ENCODE data around the gene DNAJB8. TPM values are rescaled to one million over a fixed set of nuclear protein-coding genes. Genes with fewer than 3 reads are reported as not detected.

The DNAJB8 gene
- polyA plus RNA-seq (2014; cell fraction: cytosol; rRNA removed), result not detected in 2 replicates
- not detected in 2 replicates for polyA plus RNA-seq (2014; cell fraction: nucleus; rRNA removed)

DNA sequence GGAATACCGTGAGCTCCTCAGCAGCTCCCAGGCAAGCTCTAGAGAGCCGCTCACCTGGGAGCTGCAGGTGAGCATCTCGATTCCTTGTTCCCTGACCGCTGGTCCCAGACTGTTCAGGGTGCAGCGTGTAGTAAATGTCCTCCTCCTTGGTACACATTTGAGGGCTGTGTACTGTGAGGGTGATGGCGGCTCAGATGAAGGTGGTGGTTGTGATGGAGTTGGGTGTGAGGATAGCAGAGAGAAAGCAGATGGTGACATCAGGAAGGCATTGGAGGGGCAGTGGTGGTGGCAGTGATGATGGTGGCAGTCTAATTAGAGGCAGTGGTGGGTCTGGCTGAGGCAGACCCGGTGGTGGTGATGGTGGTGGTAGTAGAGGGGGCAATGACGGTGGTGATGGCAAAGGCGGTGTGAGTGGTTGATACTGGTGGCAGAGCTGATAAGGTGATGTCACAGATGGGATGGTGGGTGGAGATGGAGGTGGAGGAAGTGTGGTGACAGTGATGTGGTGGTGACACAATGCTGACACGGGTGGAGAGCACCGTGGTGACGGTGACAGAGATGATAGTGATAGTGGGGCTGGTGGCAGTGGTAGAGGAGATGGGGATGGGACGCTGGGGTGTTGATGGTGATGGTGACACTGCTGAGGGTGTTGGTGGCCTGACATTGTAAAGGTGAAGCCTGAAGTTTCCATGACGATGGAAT lies at the start of gene DNAJB8:
Gene DNAJB8, minus strand, starts transcription at position 51 of the 702 bp plus-strand sequence. CDS start 3,645 bp downstream, outside the sequence.
- DNase-seq (ENCODE audit: low spot score), result no peak

DNA sequence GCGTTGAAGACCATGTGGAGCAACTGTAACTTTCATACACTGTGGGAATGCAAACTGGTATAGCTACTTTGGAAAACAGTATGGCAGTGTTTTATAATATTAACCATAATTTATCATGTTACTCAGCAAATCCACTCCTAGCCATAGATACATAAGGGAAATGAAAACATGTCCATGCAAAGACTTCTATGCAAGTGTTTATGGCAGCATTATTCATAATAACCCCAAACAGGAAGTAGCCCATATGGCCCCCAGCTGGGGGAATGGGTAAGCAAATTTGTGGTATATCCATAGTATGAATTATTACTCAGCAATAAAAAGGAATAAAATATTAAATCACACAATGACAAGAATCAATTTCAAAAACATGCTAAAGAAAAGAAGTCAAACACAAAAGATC lies 49.3 kb upstream of the DNAJB8 start:
- DNase-seq (ENCODE audit: low spot score), result no peak

DNA sequence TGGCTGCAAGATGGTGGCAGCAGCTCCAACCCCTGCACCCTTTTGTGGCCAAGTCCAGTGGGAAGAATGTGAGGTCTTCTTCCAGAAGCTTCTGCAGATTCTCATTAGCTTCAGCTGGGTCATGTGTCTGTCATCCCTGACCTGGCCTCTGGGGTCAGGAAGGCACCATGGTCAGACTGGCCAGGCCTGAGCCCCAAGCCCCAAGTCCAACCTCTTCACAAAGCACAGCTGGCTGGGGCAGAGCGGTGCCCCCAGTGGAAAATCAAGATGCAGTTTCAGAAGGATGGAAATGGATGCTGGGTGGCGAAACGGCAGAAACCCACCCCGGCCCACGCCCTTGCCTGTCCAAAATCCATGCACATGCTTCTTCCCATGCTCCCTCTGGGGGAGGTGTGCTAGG lies 42.2 kb upstream of the DNAJB8 start:
- no peak for DNase-seq (ENCODE audit: low spot score)

DNA sequence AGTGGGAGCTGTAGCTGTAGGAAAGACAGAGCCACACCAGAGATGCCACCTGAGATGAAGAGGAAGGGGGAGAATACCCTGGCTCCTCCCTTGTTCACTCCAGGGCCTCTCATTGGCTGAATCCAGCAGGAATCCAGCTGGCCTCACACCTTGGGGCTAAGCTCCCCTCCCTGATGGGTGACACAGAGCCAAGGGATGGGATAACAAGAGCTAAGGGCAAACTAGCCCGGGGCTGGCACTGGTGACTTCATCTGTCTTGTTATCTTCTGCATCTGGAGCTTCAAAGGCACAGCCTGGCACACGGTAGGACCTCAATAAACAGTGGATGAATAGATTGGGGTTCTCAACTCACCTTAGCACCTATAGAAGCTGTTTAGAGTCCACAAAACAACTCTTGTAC lies 40.1 kb upstream of the DNAJB8 start:
- no peak for DNase-seq (ENCODE audit: low spot score)

DNA sequence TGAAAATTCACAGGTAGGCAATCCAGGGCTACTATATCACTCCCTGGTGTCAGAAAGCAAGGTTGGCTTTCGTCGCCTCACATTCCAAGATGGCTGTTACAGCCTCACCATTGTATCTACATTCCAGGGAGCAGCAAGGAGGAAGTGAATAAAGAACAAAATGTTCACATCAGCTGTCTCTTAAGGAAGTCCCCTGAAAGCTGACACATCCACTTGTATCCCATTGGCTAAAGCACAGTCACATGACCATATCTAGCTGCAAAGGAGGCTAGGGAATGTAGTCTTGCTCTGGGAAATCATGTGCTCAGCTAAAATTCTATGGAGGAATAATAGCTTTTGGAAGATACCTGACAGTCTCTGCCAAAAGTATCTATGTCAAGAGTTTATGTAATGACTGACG lies 39.1 kb upstream of the DNAJB8 start:
- no peak for DNase-seq (ENCODE audit: low spot score)

DNA sequence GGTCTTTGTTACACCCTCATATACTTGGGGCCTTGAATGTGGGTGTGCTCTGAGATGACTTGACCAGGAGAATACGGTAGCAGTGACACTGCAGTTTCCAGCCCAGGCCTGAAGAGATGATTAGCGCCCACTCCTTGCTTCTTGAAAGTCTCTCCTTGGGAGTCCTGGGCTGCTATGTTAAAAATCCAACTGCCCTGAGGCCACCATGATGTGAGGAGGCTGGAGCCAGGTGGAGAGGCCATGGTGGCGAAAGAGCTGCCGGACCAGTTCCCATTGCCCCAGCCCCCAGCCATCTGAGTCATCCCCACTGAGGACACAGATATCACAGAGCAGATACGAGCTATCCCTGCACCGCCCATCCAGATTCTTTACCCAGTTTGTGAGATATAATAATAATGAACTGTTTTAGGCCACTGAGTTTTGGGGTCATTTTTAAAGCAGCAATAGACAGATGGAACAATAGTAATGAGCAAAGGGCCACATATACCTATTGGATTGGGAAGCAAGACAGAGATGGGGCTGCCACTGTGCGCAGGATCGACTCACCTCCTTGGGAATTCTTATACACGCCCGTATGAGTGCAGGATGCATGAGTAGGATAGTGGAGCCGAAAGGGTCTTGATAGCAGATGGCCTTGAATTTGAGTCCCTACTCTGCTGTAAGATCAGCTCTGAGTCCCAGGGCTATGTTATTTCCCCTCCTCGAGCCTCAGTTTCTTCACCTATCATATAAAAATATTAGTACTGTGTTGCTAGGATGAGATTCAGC lies 38.5 kb upstream of the DNAJB8 start:
- DNase-seq (ENCODE audit: low spot score), result no peak

DNA sequence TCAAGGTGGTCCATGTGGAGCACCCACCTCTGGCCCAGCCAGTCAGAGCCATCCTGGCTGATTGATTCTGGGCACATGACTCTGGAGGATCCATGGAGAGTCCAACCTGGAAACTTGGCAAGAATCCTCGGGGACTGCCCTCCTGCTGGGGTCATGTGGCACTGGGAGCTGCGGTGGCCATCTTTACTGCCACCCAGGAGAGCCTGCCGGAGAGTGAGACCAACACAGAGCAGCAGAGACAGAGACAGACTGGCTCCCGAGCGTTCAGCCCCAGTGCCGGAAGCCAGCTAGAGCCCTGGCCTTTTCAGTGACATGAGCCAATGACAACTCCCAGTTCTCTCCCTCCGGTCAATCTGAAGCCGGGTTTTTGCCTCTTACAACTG lies 37.8 kb upstream of the DNAJB8 start:
- no peak for DNase-seq (ENCODE audit: low spot score)

DNA sequence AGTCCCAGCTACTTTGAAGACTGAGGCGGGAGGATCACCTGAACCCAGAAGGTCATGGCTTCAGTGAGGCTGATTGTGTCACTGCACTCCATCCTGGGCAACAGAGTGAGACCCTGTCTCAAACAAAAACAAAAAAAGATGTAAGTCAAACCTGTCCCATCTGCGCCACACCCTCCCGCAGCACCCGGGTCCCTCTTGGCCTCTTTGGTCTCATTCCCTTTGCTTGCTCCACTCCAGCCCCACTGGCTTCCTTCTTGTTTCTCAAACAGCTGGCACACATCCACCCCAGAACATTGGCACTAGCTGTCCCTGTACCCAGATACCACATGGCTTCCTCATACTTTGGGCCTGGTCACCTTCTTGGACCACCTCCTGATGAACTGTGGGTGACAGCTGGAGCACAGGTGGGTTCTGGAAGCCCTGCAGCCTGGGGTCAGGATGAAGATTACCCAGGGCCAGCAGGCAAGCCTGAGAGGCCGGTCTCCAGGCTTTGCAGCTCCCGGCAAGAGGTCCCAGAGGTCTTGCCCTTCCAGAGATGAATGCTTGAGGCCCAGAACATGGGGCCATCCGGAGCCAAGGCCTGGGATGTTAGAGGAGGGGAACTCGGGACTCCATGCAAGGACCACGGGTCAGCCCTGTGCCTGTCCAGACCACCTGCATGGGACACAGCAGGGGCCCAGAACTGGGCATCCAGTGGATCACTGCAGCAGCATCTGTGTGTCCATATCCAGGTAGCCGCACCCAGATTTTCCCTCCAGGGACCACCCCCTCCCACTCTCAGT lies 37.3 kb upstream of the DNAJB8 start:
- no peak for DNase-seq (ENCODE audit: low spot score)

DNA sequence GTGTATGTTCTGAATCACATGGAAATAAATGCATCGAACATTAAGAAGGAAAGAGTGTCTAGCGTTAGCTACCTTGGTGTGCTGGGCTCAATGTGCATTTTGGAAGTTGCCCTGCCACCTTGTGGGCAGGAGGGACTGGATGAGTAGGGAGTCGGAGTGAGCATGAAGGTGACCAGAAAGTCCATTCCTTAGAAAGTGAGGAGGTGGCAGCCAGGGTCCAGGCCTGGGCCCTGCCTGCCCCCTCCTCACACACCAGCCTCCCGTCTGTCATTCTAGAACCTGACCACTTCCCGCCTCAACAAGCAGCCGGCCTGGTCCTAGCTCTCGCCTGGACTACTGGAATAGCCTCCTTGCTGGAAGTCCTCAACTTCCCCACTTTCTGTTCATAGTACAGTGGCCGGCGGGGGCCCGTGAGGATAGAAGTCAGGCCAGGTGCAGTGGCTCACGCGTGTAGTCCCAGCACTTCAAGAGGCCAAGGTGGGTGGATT lies 36.5 kb upstream of the DNAJB8 start:
- DNase-seq (ENCODE audit: low spot score), result no peak

DNA sequence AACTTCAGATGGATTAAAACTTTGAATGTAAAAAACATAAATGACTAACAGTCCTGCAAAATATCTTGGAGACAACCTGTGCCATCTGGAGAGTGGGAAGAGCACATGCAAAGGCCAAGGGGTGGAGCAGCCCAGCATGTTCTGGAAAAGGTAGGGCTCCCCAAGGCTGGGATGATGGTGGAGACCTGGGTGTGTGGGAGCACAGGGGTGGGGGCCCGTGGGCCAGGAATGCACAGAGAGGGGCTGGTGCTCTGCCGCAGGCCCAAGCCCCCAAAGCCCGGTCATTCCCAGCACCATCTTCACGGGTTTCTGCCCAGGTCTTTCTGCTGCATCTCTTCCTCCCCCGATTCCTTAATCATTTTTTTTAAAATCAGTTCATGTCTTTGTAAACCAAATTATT lies 36.0 kb upstream of the DNAJB8 start:
- no peak for DNase-seq (ENCODE audit: low spot score)

DNA sequence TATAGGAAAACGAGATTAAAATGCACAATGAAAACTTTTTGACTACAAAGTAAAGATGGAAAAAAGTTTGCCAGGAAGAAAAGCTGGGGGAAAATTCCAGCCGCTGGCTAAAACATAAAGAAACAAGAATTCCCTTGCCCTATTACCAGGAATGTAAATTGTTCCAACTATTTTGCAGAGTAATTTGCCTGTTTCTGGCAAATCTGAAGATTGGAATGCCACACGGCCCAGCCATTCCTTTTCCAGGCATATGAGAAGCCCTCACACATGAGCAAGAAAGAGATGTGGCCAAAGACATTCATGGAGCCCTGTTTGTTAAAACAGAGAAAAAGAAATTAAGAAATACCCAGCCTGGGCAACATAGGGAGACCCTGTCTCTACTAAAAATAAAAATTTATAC lies 34.7 kb upstream of the DNAJB8 start:
- DNase-seq (ENCODE audit: low spot score), result no peak

DNA sequence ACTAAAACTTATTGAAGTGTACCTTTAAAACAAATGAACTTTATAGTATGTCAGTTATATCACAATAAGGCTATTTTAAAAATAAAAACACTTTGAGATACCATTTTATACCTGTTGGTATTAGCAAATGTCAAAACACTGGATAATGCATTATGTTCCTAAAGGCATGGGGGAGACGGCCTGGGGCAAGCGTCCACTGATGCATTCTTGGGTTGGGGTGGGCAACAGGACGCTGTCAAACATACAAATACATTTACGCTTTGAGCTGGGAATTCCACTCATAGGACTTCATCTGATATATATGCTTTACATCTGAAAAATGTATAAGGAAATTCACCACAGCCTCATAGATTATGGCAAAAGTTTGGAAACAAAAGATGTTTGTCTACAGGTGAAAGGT lies 33.9 kb upstream of the DNAJB8 start:
- no peak for DNase-seq (ENCODE audit: low spot score)

DNA sequence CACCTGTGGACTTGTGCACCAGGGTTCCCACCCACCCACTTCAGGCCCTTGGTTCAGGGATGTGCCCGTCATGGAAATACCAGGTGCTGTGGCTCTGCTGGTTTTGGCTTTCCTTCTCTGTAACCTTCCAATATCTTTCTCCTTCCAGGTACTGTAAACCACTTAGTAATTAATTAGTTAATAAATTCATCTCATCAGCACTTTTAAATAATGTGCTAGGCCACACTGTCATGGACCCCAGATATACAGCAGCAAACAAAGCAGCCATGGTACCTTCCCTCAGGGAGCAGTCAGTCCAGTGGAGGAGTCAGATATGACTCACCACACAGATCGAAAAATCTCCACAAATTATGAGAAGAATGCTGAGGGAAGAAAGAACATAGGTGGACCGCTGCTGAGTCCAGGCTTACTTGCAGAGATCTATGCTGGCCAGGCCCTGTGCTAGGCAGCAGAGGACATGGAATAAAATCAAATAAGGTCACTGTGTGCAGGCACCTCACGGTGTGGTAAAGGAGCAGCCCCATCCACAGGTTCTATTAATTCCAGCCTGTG lies 33.1 kb upstream of the DNAJB8 start:
- DNase-seq (ENCODE audit: low spot score), result no peak

DNA sequence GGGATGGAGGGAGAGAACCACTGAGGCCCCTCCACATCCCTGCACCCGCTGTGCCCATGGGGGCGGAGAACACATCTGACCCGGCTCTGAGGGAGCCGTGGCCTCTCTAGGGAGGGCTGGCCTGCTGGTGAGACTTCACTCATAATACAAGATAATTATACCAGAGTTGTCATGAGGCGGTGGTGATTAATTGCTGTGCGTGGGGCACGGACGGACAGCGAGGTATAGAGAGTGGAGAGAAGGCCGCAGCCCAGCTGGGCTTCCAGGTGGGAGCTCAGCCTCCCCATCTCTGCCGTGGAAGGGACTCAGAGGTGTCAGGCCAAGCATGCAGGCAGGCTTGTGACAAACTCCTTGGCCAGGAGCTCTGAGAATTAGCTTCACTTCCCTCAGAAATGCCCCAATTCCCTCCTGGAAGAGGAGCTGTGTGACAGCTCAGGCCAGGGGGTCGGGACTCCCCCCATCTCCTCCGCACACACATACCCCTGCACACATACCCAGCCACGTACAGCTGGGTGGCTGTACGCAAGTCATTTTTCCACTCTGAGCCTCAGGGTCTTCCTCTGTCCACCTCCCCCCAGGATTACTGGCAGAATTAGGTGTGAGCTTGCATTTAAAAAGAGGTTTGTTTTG lies 32.3 kb upstream of the DNAJB8 start:
- DNase-seq (ENCODE audit: low spot score), result peak; percentile 2

DNA sequence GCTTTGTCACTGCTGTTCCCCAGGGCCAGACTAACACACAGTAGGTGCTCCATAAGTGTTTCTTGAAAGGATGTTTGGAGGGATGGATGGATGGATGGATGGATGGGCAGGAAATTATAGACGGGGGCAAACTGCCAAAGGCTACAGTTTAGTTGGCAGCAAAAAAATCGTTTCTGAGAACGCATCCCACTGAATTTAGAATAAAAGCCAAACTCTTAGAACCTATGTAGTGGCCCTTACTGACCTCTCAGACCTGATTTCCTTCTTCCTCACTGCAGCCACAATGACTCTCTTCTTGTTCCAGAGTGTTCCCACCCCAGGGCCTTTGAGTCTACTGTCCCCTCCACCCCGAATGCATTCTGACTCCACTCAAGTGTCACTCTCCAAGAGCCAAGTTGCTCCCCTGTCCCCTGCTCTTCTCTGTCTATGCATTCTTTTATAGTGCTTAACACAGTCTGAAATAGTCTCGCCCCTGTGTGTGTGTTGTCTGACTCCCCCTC lies 31.5 kb upstream of the DNAJB8 start:
- DNase-seq (ENCODE audit: low spot score), result peak; percentile 11

DNA sequence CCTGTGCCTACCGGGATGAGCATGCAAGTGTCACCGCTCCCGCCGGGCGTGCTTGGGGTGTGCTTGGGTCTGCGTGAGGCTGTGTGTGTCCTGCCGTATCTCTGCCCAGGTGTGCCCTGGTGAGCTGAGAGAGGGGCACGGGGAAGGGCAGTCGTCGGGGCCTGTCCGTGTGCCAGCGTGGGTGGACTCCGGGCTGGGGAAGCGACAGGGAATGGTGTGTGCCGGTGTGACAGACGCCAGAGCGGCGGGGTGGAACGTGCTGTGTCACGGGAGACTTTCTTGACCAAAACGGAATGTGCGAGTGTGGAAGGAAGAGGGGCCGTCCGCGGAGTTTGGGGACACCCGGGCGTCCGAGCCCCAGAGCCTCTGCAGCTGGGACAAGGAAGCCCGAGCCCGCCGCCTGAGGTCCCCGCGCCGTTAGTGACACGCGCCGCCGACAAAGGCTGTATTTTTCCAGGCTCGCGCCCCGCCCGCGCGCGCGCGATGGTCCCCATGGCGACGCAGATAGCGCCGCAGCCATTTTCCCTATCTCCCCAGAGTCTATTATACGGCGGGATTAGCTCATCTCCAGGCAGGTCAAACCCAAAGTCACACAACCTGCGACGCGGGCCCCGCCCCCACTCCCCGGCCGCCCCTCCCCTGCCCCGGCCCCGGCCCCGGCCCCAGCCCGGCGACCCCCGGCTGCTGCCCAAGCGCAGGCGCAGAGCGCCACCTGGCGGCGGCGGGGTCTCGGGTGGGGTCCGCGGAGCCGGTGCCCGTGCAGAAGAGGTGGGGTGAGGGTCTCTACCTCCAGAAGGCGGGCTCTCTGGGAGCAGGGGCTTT lies 30.8 kb upstream of the DNAJB8 start:
- peak; percentile 95 for DNase-seq (ENCODE audit: low spot score)

DNA sequence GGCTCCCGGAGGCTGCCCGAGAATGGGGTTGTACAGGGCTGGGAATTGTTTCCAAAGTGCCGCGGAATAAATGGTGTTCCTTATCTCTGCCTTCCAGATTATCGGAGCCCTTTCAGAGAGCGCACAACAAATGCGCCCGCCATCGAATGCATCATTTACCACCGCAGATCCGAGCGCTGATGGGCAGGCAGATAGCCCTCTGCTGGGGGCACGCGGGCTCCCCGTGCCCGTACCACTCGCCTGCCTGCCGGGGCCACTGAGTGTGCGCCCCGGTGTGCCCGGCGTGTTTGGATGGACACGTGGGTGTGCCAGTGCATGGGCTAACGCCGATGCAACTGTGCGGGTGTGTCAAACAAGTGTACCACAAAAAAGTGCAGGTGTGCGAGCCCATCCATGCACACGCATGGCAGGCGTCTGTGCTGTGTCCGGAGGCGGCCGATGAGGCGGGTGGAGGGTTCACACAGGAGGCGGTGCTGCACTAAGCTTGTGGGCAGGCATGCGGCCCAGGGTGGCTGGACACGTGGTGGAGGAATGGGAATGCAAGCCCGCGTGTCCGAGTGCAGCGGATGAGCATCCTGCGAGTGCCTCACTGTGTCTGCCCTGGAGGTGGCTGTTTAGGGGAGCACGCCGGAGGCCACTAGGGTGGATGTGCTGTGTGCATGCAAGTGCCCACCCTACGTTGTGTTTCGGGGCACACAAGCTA lies 30.1 kb upstream of the DNAJB8 start:
- peak; percentile 69 for DNase-seq (ENCODE audit: low spot score)

DNA sequence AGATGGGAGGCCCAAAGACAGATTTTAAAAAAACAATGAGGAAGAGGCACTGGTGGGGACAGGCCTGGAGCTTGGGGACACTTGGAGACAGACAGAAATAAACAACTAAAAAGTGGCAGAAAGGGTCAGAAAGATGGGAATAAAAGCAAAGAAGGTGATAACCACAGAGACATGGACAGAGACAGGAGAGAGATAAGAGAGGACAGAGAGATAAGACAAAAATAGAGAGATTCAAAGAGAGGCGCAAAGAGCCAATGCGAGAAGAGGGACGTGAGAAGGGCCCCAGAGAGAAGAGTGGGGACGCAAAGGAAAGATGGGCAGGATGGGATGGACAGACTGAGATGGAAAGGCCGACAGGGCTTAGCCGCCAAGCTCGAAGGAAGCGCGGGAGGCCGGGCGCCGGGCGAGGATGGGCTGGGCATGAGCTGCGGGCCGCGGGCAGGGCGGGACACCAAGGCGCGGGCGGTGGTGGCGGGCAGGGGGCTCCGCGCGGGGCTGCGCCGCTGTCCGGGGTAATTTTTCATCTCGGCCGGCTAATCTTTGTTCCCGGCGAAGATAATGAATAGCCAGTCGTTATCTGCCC lies 29.4 kb upstream of the DNAJB8 start:
- DNase-seq (ENCODE audit: low spot score), result no peak

DNA sequence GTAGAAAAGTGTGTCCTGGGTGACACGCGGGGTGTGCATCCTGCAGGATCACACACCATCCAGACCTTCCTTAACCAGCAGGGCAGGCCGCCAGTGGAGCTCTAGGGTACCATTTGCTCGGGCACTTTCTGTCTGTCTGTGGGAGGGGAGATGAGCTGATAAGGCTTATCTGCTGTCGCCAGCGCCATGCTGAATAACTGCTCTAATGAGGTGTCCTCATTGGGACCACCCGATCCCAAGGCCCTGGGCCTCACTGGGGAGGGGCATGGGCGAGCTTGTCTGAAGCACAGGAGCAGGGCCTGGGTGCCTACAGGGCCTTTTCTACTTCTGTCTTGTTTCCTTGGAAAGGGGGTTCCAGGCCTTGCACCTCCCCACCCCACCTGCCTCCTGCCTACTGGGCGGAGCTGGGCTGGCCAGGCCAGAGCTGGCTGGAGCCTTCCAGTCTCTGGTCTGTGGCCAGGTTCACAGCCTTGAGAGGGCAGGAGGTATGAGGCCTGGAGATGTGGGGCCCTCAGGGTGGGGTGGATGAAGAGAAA lies 28.8 kb upstream of the DNAJB8 start:
- peak; percentile 95 for DNase-seq (ENCODE audit: low spot score)
